Inflammatory macrophage (primary cell): ENCODE measurements around the gene ARHGDIA.
"Not testable (repeated sequence)": the region's sequence is repeated elsewhere in the genome, so short reads cannot be mapped to it uniquely, and the experiment has no call there.

Source experiments
- DNase-seq, 2 donors: peaks; one replicate each; pipeline ENCODE4 v3.0.0-alpha.2; 2020 to 2022

ARHGDIA gene

GRCh38 chr17:81842725-81843504, 28.2 kb downstream of the ARHGDIA start:
- DNase-seq: no peak

GRCh38 chr17:81842378-81842724, 28.8 kb downstream of the ARHGDIA start:
- no peak for DNase-seq

- no peak for DNase-seq
Measured at GRCh38 chr17:81841866-81842265, 29.3 kb downstream of the ARHGDIA start.

- peak in 1 of 2 donors; percentile 49 for DNase-seq
Measured at GRCh38 chr17:81840826-81841778, 30.0 kb downstream of the ARHGDIA start.

GRCh38 chr17:81840059-81840458, 31.1 kb downstream of the ARHGDIA start:
- DNase-seq: not testable (repeated sequence)

- DNase-seq: no peak
Measured at GRCh38 chr17:81839301-81839700, 31.8 kb downstream of the ARHGDIA start.

- DNase-seq: no peak
Measured at GRCh38 chr17:81838753-81839255, 32.3 kb downstream of the ARHGDIA start.

GRCh38 chr17:81837641-81838040, 33.5 kb downstream of the ARHGDIA start:
- DNase-seq: peak; percentile 86 to 93

GRCh38 chr17:81834831-81835267, 36.3 kb downstream of the ARHGDIA start, which contains the start of gene PPP1R27:
TSS of gene PPP1R27 (minus strand) at chr17:81835050. CDS start at chr17:81834953, 97 bp downstream.
- no peak for DNase-seq

- no peak for DNase-seq
Measured at GRCh38 chr17:81833921-81834830, 37.0 kb downstream of the ARHGDIA start.

GRCh38 chr17:81833160-81833920, 37.8 kb downstream of the ARHGDIA start, which contains the start of gene MCRIP1:
TSS of gene MCRIP1 (minus strand) at chr17:81833291. CDS start at chr17:81824506, 8,785 bp downstream.
- peak; percentile 96 to 97 for DNase-seq

GRCh38 chr17:81832608-81833159, 38.5 kb downstream of the ARHGDIA start:
- DNase-seq: peak; percentile 26 to 38

GRCh38 chr17:81831957-81832607, 39.1 kb downstream of the ARHGDIA start:
- DNase-seq: peak; percentile 85 to 90

- DNase-seq: no peak
Measured at GRCh38 chr17:81831563-81831956, 39.6 kb downstream of the ARHGDIA start.

GRCh38 chr17:81829858-81830257, 41.3 kb downstream of the ARHGDIA start:
- no peak for DNase-seq

- no peak for DNase-seq
Measured at GRCh38 chr17:81828656-81829055, 42.5 kb downstream of the ARHGDIA start.

- no peak for DNase-seq
Measured at GRCh38 chr17:81825841-81826466, 45.2 kb downstream of the ARHGDIA start.

- no peak for DNase-seq
Measured at GRCh38 chr17:81824595-81824994, 46.5 kb downstream of the ARHGDIA start.

- DNase-seq: no peak
Measured at GRCh38 chr17:81823820-81824550, 47.2 kb downstream of the ARHGDIA start.
